Measurements from ENCODE around the gene MRPL43.

- TF ChIP-seq IRF1 (CRISPR knock-in tag; IDR thresholded peaks at IDR 0.05) (no peak), CTCF (IDR thresholded peaks at IDR 0.05) (no peak), ATF3 (CRISPR knock-in tag; conservative IDR thresholded peaks at IDR 0.05) (no peak), USF2 (CRISPR knock-in tag; IDR thresholded peaks at IDR 0.05) (no peak)
Measured at GRCh38 chr10:100979791-100980272, 7.5 kb downstream of the MRPL43 start.
